GM12801 (cell line): ENCODE results near the gene JDP2.

Experiments
- TF ChIP-seq, protein P1 (sequence below): IDR thresholded peaks from one replicate; pipeline ENCODE4 v1.5.1; 2011; ENCODE audit warnings: control low read depth; ENCODE audit not compliant: insufficient read length; ENCODE audit errors: extremely low read depth

Gene JDP2

DNA sequence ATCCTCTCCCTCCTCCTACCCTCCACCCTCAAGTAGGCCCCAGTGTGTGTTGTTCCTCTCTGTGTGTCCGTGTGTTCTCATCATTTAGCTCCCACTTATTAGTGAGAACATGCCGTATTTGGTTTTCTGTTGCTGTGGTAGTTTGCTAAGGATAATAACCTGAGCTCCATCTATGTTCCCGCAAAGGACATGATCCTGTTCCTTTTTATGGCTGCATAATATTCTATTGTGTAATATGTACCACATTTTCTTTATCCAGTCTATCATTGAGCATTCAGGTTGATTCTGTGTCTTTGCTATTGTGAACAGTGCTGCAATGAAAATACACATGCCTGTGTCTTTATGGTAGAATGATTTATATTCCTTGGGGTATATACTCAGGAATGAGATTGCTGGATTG, 30.5 kb downstream of the JDP2 start:
- TF ChIP-seq, protein P1, sequence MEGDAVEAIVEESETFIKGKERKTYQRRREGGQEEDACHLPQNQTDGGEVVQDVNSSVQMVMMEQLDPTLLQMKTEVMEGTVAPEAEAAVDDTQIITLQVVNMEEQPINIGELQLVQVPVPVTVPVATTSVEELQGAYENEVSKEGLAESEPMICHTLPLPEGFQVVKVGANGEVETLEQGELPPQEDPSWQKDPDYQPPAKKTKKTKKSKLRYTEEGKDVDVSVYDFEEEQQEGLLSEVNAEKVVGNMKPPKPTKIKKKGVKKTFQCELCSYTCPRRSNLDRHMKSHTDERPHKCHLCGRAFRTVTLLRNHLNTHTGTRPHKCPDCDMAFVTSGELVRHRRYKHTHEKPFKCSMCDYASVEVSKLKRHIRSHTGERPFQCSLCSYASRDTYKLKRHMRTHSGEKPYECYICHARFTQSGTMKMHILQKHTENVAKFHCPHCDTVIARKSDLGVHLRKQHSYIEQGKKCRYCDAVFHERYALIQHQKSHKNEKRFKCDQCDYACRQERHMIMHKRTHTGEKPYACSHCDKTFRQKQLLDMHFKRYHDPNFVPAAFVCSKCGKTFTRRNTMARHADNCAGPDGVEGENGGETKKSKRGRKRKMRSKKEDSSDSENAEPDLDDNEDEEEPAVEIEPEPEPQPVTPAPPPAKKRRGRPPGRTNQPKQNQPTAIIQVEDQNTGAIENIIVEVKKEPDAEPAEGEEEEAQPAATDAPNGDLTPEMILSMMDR, result no peak

DNA sequence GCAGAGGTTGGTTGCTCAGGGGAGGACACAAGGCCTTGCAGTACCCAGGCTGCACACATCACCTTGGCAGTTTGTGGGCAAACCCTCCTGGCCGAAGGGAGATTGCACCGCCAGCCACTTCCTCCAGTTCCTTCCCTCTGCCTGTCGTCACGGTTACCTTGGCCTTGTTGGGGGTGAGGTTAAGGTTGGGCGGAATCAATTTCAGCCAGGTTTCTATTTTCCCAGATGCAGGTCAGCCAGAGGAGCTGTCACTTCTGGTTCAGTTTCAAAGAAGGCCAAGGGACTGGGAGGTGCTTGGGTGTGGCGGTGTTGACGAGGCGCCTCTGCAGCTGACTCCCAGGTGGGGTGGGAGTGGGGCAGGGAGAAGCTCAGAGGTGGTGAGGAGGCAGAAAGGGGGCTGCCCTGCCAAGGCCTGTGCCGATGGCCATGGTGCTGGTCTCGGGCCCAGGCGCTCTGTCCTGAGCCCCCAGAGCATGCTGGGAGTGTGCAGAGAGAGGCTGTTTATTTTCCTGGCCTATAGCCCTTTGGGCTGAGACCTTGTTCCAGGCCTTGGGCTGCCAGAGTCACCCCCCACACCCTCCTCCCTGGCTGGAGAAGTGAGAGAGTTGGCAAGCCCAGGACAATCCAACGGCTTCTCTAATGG, 31.4 kb downstream of the JDP2 start:
- TF ChIP-seq, protein P1, result no peak

DNA sequence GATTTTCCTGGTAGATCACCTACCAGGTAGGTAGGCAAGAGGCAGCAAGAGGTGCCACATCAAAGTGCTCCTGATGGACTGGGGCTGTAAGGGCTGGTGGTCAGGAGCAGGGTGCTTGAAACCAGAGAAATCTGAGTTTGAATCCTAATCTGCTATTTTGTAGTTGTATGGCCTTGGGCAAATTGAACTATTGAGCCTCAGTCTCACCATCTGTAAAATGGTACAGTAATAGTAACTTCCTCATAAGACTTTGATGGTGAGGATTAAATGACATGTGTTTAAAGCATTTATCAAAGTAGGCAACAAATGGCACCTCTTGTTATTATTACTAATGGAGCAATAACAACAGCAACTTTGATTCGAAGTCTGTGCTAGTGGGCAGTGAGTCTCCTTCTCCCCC, 32.0 kb downstream of the JDP2 start:
- TF ChIP-seq, protein P1, result no peak

DNA sequence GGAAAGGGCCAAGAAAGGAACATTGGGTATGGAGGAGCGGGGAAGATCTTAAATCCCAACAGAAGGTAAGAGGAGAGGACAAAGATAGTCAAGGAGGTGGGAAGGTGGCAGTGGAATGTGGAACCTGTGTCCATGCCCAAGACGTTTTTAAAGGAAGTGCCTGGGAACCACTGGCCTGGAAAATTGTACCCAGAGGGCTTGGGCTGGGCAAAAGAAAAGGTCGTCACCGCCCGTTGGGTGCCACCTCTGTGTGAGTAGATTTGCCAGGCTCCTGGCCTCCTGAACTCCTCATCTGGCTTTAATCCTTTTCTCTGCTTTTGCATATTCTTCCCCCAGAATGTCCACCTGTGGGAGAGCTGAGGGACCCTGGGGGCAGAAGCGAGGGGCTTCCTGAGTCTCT, 32.6 kb downstream of the JDP2 start:
- TF ChIP-seq, protein P1, result no peak

DNA sequence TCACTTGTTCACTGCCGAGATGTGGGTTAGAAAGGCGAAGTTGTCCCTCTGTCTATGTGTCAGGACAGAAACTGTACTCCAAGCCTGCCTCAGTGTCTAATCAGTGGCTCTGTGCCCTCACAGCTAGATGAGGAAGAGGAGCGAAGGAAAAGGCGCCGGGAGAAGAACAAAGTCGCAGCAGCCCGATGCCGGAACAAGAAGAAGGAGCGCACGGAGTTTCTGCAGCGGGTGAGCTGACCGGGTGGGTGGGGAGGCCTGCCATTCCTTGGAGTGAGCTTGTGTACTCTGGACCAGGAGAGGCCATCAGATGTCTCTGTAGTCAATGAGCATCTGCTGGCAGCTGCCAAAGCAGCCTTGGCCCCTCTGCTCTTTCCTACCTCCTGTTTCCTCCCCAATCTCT, 33.5 kb downstream of the JDP2 start:
- TF ChIP-seq, protein P1, result no peak

DNA sequence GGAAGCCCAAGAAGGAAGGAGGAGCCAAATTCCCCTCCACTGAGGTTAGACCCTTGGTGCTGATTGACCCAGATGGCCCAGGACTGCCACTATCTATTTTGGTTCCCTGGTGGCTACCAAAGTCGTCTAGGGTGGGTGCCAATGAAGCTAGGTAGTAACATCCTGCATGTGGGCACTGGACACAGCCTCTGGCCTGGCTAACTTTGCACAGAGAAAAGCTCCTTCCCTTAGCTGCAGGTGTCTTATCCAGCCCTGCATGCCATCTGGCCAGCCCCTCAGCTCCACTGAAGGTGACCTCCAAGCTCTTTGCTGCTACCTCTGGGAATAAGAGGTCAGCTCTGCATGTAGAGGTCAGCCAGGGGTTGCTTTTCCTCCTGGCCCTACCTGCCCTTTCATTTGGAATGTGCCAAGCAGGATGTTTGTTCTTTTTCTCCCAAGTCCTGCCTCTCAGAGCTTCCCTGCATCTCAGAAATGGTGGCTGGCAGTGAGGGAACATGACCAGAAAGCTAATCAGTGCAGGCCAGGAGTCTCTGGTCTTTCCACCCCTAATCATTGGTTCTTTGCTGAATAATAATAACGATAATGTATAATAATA, 34.0 kb downstream of the JDP2 start:
- TF ChIP-seq, protein P1, result no peak

DNA sequence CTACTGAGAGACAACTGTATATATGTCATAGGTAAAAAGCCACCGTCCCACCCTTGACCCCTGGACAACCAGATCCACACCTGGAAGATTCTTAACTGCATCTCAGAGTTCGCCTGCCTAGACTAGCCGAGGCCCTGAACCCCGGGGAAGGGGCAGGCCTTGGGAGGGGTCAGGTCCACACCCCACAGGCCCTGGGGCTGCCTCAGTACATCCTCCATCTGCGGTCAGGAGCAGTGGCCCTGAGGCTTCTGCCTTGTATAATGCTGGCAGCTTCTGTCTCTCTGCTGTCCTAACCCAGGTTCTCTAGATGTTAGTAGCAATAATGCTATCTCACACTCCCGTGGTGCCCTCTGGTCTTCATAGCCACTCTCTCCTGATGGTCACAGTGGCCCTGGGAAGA, 36.8 kb downstream of the JDP2 start:
- TF ChIP-seq, protein P1, result no peak
